ENCODE data around the gene P2RX6. TPM values are rescaled to one million over a fixed set of nuclear protein-coding genes. Genes with fewer than 3 reads are reported as not detected.

The P2RX6 gene
- total and polyA plus RNA-seq, 7 donors = 11.3 to 47.7 (median 32.8) TPM

DNA sequence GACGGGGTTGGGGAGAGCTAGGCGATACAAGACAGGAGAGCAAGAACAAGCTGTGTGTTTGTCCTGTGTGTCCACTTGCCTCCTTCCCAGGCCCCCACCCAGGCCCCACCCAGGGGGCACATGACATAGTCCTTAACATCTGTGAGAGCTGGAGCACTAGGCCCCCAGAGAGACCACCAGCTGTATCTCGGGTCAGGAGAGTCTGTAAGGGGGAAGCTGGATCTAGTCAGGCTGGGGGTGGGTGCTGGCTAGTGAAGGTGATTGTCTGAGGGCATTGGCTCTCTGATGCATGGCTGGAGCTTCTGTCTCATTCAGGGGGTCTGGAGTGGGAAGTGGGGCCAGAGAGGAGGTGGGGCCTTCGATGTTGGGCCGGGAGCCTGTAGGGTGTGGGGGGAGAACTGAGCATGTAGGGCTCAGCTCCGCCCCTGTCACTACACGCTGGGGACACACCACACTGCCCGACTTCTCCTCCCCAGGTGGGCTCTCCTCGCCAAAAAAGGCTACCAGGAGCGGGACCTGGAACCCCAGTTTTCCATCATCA, 571 bp downstream of the P2RX6 start:
- intact Hi-C loops (cut with DNase I) = loop anchor here in 1 of 2 donors (2.0 kb wide), 1 partner anchor 29 kb away; the partner anchor contains the start of gene LRRC74B
- peak in 1 of 2 donors; percentile 54 for DNase-seq
- no peaks in the 10 kb centered on the region for H3K9me3 ChIP-seq

DNA sequence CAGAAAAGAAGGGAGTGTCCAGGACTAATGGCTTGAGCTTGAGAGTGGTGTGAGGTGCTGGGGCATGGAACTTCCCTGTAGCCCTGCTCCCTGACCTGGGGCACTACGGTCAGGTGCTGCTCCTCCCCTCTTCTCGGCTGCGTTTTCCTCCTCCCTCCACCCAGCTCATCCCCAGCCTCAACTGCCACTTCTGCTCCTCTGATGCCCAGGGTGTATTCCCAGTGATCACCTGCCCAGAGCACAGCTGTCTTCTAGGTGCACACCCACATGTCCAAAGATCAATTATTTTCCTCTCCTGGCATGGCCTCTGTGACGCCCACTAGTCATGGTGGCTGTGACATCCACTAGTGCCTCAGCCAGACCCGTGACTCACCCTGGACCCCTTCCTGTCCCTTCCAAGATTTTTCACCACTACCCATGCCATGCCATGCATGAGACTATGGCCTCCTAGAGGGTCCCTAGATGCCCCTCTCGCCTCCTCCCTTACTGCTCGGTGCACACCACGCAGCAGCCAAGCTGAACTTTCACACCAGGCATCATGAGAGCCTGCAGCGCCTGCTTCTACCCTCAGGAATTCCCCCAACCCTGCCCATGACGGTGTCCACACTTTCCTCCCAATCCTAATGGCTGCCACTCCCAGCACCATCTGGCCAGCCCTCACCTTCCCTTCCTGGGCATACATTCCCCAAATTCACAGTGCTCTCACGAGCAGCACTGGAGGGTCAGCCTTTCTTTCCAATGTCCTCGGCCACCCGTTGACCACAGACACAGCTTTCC, 1.9 kb downstream of the P2RX6 start:
- H3K9me3 ChIP-seq = no peaks in the 10 kb centered on the region

More for the DNA sequence above, 571 bp downstream of the P2RX6 start:
- ATAC-seq = peak; percentile 9 to 52 (median 32)
- Histone ChIP-seq H3K27ac (peak overlapping the region; percentile 85), H3K4me1 (peaks cover 12% of the 10 kb centered on the region), H3K27me3 (ENCODE audit: insufficient read depth in 3 of 3, low read length in 2 of 3) (no peaks in the 10 kb centered on the region), H3K4me3 (peak overlapping the region; percentile 75), H3K36me3 (ENCODE audit: insufficient read depth in 1 of 2, low read depth in 1 of 2) (peaks cover 0 to 24% of the 10 kb centered on the region in 2 donors)
- TF ChIP-seq, protein P1, sequence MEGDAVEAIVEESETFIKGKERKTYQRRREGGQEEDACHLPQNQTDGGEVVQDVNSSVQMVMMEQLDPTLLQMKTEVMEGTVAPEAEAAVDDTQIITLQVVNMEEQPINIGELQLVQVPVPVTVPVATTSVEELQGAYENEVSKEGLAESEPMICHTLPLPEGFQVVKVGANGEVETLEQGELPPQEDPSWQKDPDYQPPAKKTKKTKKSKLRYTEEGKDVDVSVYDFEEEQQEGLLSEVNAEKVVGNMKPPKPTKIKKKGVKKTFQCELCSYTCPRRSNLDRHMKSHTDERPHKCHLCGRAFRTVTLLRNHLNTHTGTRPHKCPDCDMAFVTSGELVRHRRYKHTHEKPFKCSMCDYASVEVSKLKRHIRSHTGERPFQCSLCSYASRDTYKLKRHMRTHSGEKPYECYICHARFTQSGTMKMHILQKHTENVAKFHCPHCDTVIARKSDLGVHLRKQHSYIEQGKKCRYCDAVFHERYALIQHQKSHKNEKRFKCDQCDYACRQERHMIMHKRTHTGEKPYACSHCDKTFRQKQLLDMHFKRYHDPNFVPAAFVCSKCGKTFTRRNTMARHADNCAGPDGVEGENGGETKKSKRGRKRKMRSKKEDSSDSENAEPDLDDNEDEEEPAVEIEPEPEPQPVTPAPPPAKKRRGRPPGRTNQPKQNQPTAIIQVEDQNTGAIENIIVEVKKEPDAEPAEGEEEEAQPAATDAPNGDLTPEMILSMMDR (IDR thresholded peaks at IDR 0.05) = no peak
- WGBS, 3 donors = 19 to 40% (median 29%) methylated on average over 10 of the region's 10 CpGs

DNA sequence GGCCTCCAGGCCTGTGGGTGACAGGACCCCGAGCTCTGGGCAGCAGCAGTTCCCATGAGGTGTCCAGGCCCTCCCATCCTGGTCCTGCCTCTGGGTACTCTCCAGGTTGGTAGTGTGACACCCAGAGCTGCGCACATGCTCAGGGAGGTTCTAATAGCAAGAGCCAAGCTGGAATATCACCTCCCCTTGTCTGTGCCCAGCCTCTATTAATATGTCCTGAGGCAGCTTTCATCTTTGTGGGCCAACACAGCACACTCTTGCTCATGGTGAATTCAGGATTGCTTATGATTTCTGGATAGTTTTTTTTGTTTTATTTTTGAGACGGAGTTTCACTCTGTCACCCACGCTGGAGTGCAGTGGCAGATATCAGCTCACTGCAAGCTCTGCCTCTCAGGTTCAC, 3.3 kb downstream of the P2RX6 start:
- TF ChIP-seq, protein P1 (IDR thresholded peaks at IDR 0.05) = no peak
- WGBS, 3 donors = 86 to 96% (median 95%) methylated on average over 4 of the region's 4 CpGs
- Histone ChIP-seq H3K27ac (no peak overlapping the region), H3K4me3 (no peak overlapping the region), H3K36me3 (ENCODE audit: insufficient read depth in 1 of 2, low read depth in 1 of 2) (peaks cover 0 to 34% of the 10 kb centered on the region in 2 donors), H3K9me3 (no peaks in the 10 kb centered on the region), H3K27me3 (ENCODE audit: insufficient read depth in 3 of 3, low read length in 2 of 3) (no peaks in the 10 kb centered on the region), H3K4me1 (peaks cover 12% of the 10 kb centered on the region)
- DNase-seq (peak in 1 of 2 donors; percentile 38), ATAC-seq (no peak)
- intact Hi-C loops (cut with DNase I) = no loop called here

More for the DNA sequence above, 1.9 kb downstream of the P2RX6 start:
- intact Hi-C loops (cut with DNase I) = no loop called here
- Histone ChIP-seq H3K4me3 (peak overlapping the region; percentile 75), H3K36me3 (ENCODE audit: insufficient read depth in 1 of 2, low read depth in 1 of 2) (peaks cover 0 to 24% of the 10 kb centered on the region in 2 donors), H3K4me1 (peaks cover 12% of the 10 kb centered on the region), H3K27me3 (ENCODE audit: insufficient read depth in 3 of 3, low read length in 2 of 3) (no peaks in the 10 kb centered on the region), H3K27ac (no peak overlapping the region)
- peak in 1 of 2 donors; percentile 23 for DNase-seq
- 73 to 81% (median 78%) methylated on average over 13 of the region's 13 CpGs for WGBS, 3 donors
- TF ChIP-seq, protein P1 (IDR thresholded peaks at IDR 0.05) = no peak
- no peak for ATAC-seq

DNA sequence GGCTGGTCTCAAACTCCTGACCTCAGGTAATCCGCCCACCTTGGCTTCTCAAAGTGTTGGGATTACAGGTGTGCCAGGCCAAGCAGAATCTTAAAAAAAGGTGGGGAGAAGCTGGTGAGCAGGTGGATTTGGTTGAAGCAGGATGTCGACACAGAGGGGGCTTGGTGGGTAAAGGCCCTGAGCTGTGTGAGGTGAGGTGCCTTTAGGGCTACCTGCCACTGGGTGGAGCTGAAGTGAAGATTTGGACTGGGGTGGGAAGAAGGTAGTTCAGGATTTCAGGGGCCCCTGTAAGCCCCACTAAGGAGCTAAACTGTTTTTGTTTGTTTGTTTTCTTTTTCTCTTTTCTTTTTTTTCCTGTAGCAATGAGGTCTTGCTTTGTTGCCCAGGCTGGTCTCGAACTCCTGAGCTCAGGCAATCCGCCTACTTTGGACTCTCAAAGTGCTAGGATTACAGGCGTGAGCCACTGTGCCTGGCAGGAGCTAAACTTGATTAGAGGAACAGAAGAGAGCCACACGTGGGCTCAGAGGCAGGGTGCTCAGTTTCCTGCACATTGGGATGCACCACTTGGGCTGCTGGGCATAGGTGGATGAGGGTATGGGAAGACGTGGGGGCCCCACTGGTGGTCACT, 6.0 kb downstream of the P2RX6 start:
- peaks cover 0 to 51% of the 10 kb centered on the region in 2 donors for H3K36me3 ChIP-seq (ENCODE audit: insufficient read depth in 1 of 2, low read depth in 1 of 2)
- 63 to 68% (median 64%) methylated on average over 7 of the region's 7 CpGs for WGBS, 3 donors
- H3K27ac ChIP-seq = no peak overlapping the region
- H3K9me3 ChIP-seq = no peaks in the 10 kb centered on the region
- H3K4me3 ChIP-seq = no peak overlapping the region
- TF ChIP-seq, protein P1 (IDR thresholded peaks at IDR 0.05) = peak; percentile 34
- H3K27me3 ChIP-seq (ENCODE audit: insufficient read depth in 3 of 3, low read length in 2 of 3) = no peaks in the 10 kb centered on the region
- intact Hi-C loops (cut with DNase I) = no loop called here
- no peaks in the 10 kb centered on the region for H3K4me1 ChIP-seq
- DNase-seq (peak in 1 of 2 donors; percentile 33), ATAC-seq (peak; percentile 44 to 68 (median 59))
